HL-60/S4 treated with phorbol 12-myristate 13-acetate at 8.2 ng/mL for 4 days and 3 days (cell line): ENCODE results near the gene FAM120AOS.
"Not testable (repeated sequence)": the region's sequence is repeated elsewhere in the genome, so short reads cannot be mapped to it uniquely, and the experiment has no call there.

Experiments used
- in situ Hi-C: fragments of 300-500 bp; cut with MboI; formaldehyde crosslinking; loops from 2 replicates; pipeline ENCODE4 v1.15.0; 2022; ENCODE audit warnings: low sequenced_read_pairs

The FAM120AOS gene

GRCh38 chr9:93440896-93441580 is 12.3 kb downstream of the FAM120AOS start:
- in situ Hi-C loops, result no loop called here

GRCh38 chr9:93439301-93439700 is 14.1 kb downstream of the FAM120AOS start:
- in situ Hi-C loops, result not testable (repeated sequence)

GRCh38 chr9:93437996-93438395 is 15.4 kb downstream of the FAM120AOS start:
- in situ Hi-C loops, result no loop called here

GRCh38 chr9:93436655-93437407 is 16.6 kb downstream of the FAM120AOS start:
- in situ Hi-C loops, result no loop called here

- in situ Hi-C loops, result no loop called here
Observed at GRCh38 chr9:93436218-93436617, 17.2 kb downstream of the FAM120AOS start.

- in situ Hi-C loops, result no loop called here
Observed at GRCh38 chr9:93435386-93435785, 18.0 kb downstream of the FAM120AOS start.

GRCh38 chr9:93434056-93434455 is 19.3 kb downstream of the FAM120AOS start:
- in situ Hi-C loops, result no loop called here

GRCh38 chr9:93432964-93433363 is 20.4 kb downstream of the FAM120AOS start:
- in situ Hi-C loops, result no loop called here

GRCh38 chr9:93431539-93432105 is 21.8 kb downstream of the FAM120AOS start:
- in situ Hi-C loops, result no loop called here

GRCh38 chr9:93427655-93428379 is 25.6 kb downstream of the FAM120AOS start:
- in situ Hi-C loops, result no loop called here

- in situ Hi-C loops, result no loop called here
Observed at GRCh38 chr9:93422977-93423616, 30.3 kb downstream of the FAM120AOS start.

GRCh38 chr9:93419023-93419422 is 34.4 kb downstream of the FAM120AOS start:
- in situ Hi-C loops, result no loop called here

- in situ Hi-C loops, result no loop called here
Observed at GRCh38 chr9:93417538-93417937, 35.8 kb downstream of the FAM120AOS start.

- in situ Hi-C loops, result no loop called here
Observed at GRCh38 chr9:93416530-93417235, 36.7 kb downstream of the FAM120AOS start.

GRCh38 chr9:93415176-93415690 is 38.1 kb downstream of the FAM120AOS start:
- in situ Hi-C loops, result no loop called here

- in situ Hi-C loops, result no loop called here
Observed at GRCh38 chr9:93413530-93413929, 39.9 kb downstream of the FAM120AOS start.

GRCh38 chr9:93406371-93406770 is 47.0 kb downstream of the FAM120AOS start:
- in situ Hi-C loops, result no loop called here

- in situ Hi-C loops, result no loop called here
Observed at GRCh38 chr9:93398471-93398870, 54.9 kb downstream of the FAM120AOS start.

GRCh38 chr9:93397661-93398373 is 55.6 kb downstream of the FAM120AOS start:
- in situ Hi-C loops, result no loop called here
